Measurements from ENCODE around the gene TDG.
"Not testable (repeated sequence)": the region's sequence is repeated elsewhere in the genome, so short reads cannot be mapped to it uniquely, and the experiment has no call there.

TDG gene

GRCh38 chr12:104023710-104024109 lies 58.0 kb downstream of the TDG start:
- DNase-seq, result no peak

- no peak for DNase-seq
Observed at GRCh38 chr12:104024348-104024747, 58.7 kb downstream of the TDG start.

- DNase-seq, result no peak
Observed at GRCh38 chr12:104025771-104026170, 60.1 kb downstream of the TDG start.

DNA sequence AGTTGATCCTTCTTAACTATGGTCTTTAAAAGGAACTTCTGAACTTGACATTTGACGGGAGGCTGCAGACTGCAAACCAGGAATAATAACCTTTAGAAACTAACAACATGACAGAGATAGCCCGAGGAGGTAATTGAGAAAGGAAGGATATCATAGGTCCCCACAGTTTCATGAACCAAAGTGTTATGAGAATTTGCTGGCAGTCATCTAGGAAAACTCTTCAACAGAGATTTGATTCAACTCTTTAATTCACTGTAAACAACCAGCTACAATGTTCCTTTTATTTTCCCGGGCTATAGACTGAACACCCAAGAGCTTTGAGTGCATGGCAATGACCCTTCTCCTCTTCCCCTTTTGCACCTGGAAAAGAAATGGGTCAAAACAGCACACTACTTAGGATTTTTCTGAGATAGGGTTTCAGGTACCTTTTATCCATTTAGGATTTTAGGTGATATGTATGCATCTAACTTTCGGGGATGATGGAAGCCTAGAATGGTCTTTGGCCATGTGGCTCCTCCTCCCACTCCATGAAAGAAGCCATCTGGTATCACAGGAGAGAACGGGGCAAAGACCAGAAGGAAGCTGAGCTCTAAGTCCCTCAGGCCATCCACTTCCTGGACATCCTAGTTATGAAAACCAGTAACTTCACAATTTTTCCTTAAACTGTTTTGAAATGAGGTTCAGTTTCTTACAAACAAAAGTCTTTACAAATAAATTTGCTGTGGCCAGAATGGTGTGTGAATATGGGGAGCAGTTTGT lies 61.3 kb downstream of the TDG start:
- no peak for DNase-seq

DNA sequence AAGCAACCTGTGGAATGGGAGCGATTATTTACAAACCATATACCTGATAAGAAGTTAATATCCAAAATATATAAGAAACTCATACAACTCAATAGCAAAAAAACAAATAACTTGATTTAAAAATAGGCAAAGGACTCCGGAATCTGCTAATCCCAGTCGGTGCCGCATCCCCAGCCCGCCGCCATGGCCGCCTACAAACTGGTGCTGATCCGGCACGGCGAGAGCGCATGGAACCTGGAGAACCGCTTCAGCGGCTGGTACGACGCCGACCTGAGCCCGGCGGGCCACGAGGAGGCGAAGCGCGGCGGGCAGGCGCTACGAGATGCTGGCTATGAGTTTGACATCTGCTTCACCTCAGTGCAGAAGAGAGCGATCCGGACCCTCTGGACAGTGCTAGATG lies 64.9 kb downstream of the TDG start:
- not testable (repeated sequence) for DNase-seq

DNA sequence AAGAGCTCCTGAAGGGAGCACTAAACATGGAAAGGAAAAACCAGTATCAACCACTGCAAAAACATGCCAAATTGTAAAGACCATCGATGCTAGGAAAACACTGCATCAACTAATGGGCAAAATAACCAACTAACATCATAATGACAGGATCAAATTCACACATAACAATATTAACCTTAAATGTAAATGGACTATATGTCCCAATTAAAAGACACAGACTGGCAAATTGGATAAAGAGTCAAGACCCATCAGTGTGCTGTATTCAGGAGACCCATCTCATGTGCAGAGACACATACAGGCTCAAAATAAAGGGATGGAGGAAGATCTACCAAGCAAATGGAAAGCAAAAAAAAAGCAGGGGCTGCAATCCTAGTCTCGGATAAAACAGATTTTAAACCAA lies 70.5 kb downstream of the TDG start:
- DNase-seq, result not testable (repeated sequence)
